Limb (tissue), 2 donors: ENCODE measurements around the gene INTS3.
A peak's percentile ranks its signal among the peaks of the same experiment; 100 is the strongest.

Experiments
- DNase-seq, 2 donors: peaks; one replicate each; pipeline ENCODE4 v3.0.0-alpha.2; 2016; ENCODE audit errors: extremely low spot score in 2 of 2

INTS3 gene, protein sequence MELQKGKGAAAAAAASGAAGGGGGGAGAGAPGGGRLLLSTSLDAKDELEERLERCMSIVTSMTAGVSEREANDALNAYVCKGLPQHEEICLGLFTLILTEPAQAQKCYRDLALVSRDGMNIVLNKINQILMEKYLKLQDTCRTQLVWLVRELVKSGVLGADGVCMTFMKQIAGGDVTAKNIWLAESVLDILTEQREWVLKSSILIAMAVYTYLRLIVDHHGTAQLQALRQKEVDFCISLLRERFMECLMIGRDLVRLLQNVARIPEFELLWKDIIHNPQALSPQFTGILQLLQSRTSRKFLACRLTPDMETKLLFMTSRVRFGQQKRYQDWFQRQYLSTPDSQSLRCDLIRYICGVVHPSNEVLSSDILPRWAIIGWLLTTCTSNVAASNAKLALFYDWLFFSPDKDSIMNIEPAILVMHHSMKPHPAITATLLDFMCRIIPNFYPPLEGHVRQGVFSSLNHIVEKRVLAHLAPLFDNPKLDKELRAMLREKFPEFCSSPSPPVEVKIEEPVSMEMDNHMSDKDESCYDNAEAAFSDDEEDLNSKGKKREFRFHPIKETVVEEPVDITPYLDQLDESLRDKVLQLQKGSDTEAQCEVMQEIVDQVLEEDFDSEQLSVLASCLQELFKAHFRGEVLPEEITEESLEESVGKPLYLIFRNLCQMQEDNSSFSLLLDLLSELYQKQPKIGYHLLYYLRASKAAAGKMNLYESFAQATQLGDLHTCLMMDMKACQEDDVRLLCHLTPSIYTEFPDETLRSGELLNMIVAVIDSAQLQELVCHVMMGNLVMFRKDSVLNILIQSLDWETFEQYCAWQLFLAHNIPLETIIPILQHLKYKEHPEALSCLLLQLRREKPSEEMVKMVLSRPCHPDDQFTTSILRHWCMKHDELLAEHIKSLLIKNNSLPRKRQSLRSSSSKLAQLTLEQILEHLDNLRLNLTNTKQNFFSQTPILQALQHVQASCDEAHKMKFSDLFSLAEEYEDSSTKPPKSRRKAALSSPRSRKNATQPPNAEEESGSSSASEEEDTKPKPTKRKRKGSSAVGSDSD

DNA sequence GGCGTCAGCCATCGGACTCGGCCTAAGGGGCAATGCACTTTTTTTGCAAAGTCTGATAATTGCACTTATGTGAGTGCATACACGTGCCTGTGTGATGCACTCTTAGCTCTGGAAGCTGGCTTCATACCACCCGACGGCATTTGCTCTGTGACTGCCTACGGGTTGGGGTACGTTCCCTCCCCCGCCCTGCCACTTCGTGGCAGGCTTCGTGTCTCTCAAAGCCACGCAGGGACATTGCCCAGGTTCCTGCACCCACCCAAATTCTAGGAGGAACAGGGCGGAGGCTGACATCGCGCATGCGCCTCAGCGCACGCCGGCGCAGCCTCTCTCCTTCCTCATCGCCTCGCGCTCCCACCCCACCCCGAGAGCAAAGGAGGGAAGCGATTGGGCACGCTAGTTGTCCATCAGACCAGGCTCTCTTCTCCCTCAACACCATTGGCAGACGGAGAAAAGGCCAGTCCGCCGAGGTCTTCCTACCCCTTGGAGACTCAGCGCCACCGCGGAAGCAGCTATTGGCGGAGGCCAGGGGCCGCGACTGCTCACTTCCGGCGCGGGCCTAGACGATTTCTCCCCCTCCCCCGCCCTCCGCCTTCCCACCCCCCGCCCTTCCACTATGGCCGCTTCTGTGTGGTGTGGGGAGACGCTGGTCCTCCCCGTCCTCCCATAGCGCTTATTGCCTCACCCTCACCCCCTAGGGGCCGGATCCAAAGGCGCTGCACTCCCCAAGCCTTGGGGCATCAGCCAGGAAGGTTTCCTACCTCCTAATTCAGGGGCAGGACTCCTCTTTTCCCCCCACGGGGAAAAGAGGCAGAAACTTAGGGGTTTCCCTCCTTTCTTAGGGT lies at the start of gene INTS3:
Gene INTS3 (plus strand): TSS at position 588 of the 842 bp plus-strand sequence. CDS start 585 bp downstream, outside the sequence.
- DNase-seq, result peak; percentile 99

DNA sequence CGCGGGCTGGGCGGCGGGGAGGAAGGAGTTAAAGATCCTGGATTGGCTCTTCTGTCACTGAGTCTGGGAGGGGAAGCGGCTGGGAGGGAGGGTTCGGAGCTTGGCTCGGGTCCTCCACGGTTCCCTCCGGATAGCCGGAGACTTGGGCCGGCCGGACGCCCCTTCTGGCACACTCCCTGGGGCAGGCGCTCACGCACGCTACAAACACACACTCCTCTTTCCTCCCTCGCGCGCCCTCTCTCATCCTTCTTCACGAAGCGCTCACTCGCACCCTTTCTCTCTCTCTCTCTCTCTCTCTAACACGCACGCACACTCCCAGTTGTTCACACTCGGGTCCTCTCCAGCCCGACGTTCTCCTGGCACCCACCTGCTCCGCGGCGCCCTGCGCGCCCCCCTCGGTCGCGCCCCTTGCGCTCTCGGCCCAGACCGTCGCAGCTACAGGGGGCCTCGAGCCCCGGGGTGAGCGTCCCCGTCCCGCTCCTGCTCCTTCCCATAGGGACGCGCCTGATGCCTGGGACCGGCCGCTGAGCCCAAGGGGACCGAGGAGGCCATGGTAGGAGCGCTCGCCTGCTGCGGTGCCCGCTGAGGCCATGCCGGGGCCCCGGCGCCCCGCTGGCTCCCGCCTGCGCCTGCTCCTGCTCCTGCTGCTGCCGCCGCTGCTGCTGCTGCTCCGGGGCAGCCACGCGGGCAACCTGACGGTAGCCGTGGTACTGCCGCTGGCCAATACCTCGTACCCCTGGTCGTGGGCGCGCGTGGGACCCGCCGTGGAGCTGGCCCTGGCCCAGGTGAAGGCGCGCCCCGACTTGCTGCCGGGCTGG lies 49.1 kb upstream of the INTS3 start, which contains the start of gene NPR1:
Gene NPR1 (plus strand): TSS at position 170 of the 818 bp plus-strand sequence. CDS start 421 bp downstream, at position 591.
- DNase-seq, result peak in 1 of 2 donors; percentile 56

DNA sequence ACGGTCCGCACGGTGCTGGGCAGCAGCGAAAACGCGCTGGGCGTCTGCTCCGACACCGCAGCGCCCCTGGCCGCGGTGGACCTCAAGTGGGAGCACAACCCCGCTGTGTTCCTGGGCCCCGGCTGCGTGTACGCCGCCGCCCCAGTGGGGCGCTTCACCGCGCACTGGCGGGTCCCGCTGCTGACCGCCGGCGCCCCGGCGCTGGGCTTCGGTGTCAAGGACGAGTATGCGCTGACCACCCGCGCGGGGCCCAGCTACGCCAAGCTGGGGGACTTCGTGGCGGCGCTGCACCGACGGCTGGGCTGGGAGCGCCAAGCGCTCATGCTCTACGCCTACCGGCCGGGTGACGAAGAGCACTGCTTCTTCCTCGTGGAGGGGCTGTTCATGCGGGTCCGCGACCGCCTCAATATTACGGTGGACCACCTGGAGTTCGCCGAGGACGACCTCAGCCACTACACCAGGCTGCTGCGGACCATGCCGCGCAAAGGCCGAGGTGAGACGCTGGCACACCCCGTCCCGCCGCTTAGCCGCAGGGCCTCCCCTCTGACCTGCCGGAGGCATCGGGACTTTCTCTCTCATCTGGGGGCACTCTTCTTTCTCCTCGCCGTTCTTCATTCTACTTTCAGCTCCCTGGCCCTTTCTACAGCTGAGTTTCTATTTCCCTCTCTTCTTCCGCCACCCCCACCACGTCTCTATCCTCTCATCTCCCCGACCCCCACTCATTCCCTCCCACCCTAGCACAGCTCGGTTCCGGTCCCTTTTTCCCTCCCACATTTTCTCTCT lies 48.3 kb upstream of the INTS3 start:
- peak in 1 of 2 donors; percentile 46 for DNase-seq

DNA sequence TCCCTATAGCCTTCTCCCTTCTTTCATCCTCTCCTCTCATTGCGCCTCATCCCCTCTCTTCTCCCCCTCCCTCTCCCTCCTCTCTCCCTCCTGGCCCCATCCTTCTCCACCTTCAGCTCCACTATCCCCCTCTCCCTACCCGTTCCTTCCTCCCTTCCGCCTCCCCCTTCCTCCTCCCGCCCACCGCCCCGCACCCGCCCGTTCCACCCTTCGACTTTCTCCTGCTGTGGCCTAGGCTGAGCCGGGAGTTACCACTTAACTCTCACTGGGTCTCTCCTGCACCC lies 47.8 kb upstream of the INTS3 start:
- no peak for DNase-seq

DNA sequence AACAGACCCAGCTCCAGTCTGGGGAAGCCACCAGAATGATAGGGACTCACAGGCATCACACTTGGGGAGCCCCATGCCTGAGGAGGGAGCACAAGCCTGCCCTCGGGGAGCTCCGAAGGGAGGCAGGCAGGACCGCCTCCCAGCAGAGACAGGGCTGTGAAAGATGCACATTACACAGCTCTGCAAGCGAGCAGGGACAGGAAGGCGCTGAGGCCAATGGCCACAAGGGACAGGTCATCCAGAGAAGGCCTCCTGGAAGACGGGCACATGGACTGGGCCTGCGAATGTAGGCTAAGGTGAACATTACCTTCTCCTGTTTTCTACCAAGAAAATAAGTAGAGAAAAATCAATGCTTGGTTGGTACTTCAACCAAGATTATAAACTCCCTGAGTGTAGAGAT lies 45.1 kb upstream of the INTS3 start:
- no peak for DNase-seq

DNA sequence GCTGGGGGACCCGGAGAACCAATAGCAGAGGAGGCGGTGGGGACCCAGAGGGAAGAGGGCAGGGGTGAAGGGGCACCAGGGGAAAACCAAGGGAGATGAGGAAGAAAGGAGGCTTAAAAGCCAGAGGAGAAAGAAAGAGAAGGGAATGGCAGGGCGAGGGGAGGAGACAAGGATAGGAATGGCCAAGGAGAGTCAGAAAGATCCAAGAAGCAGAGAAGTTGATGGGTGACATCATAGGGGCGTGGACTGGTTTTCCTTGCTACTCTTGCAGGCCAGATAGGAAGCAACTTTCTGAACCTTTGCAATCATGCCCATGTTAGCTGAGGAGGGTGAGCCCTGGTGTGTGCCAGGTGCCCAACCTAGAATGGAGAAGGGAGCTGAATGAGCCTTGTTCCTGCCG lies 44.0 kb upstream of the INTS3 start:
- DNase-seq, result no peak

DNA sequence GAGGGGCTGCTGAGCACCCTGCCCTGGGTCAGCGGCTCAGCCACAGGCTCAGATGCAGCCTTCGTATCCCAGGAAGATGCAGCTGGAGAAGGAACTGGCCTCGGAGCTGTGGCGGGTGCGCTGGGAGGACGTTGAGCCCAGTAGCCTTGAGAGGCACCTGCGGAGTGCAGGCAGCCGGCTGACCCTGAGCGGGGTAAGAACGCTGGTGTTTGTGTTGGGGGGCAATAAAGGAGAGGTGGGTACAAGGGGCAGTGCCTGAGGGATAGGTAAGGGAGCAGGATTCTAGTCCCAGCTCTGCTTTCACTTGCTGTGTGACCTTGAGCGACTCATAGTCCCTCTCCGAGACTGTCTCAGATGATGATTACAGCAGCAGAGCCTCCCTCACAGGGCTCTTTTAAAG lies 43.0 kb upstream of the INTS3 start:
- no peak for DNase-seq

DNA sequence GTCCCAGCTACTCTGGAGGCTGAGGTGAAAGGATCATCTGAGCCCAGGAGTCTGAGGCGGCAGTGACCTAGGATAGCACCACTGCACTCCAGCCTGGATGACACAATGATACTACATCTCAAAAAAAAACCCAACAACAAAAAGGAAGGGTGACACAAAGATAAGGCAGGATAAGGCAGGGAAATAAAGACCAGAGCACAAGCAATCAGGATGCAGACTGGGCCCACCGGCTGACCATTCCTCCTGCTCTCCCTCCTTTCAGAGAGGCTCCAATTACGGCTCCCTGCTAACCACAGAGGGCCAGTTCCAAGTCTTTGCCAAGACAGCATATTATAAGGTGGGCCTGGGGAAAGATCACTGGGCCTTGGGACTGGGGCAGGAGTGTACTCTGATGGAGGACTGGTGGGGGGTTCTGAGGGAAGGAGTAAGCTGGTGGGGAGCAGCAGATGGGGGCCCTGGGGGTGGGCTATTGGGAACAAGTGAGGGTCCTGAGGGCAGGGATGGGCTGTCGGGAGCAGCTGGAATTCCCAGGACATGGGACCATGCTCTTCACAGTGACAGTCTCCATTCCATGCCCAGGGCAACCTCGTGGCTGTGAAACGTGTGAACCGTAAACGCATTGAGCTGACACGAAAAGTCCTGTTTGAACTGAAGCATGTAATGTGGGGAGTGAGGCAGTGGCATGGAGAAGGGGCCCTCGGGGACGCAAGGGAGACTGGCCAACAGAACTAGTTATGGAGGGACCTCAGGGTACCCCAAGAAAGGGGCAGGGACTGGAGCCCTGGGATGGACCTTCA lies 42.1 kb upstream of the INTS3 start:
- no peak for DNase-seq

DNA sequence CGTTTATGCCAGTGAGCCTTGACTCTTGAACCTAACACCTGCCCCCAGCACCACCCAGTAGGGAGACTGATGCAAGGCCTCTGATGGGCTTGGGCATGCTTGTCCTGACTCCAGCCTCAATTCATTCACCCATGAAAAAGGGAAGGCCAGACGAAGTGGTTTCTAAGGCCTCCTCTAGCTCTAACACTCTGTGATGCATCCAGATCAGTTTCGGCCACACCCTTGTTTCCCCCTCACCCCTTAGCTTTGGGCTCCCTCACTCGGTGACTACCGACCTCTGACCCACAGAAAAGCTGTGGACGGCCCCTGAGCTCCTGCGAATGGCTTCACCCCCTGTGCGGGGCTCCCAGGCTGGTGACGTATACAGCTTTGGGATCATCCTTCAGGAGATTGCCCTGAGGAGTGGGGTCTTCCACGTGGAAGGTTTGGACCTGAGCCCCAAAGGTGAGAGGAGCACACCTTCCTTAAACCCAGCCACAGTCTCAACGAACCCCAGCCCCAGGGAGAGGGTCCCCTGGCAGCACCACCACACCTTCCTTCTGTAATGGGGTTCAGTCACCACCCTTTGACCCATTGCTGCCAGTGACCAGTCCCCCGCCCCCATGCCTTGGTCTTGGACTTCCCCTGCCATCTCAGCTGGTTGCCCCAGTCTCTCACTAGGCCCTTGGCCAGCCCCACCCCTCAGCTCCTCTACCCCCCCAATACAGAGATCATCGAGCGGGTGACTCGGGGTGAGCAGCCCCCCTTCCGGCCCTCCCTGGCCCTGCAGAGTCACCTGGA lies 40.3 kb upstream of the INTS3 start:
- DNase-seq, result no peak

DNA sequence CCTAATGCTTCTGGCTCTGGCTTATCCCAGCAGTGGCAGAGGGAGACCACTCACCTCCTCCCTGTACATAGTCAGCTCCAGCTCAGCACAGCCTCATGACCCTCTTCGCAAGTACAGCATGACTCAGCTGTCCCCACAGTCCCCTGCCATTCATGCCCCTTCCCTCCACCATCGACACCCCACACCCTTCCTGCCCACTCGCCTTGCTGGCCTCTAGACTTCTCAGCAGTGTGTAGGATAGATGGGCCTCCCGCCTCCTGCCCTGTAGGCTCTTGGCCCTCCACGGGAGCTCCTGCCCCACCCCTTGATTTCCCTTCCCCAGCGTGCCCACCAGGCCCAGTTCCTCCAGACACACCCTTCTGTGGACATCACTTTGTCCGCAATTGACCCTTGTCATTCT lies 39.6 kb upstream of the INTS3 start:
- no peak for DNase-seq

DNA sequence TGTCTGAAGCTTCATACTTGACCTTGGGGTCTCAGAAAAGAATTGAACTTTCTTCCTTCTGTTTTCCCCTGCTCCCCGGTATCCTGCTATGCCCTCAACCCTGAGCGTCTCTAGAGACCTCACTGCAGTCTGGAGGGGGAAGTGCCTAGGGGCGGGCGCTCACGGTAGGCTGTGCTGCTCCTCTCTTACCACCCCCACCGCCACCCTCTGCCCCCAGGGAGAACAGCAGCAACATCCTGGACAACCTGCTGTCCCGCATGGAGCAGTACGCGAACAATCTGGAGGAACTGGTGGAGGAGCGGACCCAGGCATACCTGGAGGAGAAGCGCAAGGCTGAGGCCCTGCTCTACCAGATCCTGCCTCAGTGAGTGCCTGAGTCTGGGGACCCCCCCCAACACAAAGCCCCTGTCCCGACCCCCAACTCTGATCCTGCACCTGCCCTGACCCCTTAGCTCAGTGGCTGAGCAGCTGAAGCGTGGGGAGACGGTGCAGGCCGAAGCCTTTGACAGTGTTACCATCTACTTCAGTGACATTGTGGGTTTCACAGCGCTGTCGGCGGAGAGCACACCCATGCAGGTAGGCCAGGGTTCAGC lies 39.0 kb upstream of the INTS3 start:
- no peak for DNase-seq

DNA sequence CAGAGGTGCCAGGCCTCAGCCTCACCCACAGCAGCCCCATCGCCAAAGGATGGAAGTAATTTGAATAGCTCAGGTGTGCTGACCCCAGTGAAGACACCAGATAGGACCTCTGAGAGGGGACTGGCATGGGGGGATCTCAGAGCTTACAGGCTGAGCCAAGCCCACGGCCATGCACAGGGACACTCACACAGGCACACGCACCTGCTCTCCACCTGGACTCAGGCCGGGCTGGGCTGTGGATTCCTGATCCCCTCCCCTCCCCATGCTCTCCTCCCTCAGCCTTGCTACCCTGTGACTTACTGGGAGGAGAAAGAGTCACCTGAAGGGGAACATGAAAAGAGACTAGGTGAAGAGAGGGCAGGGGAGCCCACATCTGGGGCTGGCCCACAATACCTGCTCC lies 34.4 kb upstream of the INTS3 start:
- no peak for DNase-seq

DNA sequence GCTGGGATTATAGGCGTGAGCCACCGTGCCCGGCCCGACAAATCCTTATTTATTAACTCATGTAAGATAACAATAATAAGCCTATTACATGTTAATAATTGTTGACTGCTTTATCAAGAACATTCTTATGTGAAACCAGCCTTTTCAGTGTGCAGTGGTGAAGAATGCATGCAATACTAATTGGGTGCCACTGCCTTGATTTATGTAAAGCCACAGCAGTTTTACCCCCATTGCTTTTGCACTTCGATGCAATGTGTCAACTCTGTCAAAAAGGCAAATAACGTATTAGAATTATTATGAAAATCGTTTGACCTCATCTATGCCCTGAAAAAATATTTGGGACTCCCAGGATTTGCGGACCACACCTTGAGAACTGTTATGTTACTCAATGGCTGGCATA lies 31.1 kb upstream of the INTS3 start:
- no peak for DNase-seq

DNA sequence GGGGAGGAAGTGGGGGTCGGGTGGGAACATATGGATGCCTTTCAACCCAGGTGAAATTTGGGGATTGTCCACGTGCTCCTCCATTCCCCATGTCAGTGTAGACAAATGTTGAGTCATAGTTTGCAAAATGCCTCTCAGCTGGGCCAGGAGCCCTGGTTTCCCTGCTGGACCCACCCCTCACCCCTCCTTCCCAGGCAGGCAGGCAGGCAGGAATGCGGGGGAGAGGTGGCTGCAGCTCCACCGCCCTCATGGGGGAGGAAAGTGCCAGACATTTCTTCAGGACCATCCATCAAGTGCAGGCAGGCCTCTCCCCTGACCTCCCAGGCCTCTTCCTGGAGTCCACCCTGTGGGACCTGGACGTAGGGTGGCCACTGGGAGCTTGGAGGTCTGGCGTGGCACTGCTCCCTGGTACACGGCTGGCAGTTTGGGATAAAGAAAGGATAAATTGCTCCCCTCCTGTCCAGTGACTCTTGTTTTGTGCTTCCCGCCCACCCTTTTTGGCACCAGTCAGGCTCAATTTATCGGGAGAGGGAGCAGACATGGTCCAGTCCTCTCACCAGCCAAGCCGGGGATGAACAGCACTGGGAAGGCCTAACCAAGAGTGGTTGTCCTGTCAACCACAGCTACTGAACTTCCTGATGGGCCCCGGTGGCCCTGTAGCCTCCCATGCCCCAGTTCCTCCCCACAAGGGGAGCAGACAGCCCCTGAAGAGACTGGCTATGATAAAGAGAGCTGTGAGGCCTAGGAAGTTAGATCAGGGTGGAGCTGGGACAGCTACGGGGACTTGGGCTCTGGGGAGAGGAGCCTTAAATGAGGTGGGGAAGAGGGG lies 30.4 kb upstream of the INTS3 start:
- peak in 1 of 2 donors; percentile 38 for DNase-seq

DNA sequence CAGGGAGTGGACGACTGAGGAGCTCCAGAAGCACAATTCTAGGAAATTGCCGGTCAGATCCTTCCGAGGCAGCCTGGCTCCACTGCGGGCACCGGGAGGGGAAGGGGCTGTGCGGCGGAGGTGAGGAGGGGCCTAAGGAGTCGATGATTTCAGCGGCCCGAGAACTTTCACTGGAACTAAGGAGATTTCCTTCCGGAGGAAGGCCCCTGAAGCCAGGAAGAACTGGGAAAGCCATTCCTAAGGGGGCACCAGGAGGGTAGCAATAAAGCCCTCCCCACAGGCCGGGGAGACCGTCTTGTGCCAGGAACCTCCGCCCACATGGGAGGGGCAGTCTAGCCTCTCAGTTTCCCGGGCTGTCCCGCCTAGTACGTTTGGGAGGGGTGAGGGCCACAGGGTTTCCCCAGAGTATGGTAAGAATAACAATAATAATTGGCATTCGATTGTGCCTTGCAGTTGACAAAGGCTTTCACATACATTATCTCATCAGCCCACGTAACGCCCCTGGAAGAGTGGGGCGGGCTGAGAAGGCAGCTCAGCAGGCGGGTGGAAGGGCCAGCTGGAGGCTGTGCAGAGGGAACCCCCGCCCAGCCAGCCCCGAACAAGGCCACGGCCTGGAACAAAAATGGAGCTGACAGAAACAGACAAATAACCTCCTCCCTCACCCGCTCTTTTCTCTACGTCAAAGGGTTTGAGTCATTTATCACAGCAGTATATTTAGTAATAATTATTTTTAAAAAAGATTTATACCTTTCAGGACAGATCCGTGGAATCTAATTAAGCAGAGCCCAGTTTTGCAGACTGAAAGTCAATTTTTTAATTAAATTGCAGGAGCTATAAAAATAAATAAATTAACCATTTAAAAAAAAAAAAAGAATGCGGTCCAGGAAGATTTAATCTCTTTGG lies 29.6 kb upstream of the INTS3 start:
- DNase-seq, result peak; percentile 56 to 68
